ENCODE results near the gene RIMKLB.
A peak's percentile ranks its signal among the peaks of the same experiment; 100 is the strongest.
"Not testable (repeated sequence)": the region's sequence is repeated elsewhere in the genome, so short reads cannot be mapped to it uniquely, and the experiment has no call there.

The RIMKLB gene

DNA sequence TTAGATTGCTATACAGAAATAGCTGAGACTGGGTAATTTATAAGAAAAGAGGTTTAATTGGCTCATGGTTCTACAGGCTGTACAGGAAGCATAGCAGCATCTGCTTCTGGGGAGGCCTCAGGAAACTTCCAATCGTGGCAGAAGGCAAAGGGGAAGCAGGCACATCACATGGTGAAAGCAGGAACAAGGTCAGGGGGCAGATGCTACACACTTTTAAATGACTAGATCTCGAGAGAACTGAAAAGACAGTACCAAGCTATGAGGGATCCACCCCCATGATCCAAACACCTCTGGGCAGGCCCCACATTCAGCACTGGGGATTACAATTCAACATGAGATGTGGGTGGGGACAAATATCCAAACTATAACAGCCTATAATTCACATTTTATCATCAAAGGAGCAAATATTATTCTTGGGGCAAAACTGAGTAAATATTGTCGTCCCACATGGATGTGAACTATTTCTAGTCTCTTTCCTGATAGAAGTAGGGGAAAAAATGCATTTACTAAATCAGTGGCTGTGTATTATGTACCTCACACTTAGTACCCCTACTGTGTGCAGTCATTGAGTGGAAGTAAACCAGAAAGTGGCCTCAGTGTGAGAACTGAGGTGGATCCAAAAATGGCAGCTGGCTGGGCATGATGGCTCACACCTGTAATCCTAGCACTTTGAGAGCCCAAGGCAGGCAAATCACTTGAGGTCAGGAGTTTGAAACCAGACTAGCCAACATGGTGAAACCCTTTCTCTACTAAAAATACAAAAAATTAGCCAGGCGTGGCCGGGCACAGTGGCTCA is 99.2 kb downstream of the RIMKLB start:
- TF ChIP-seq JUND (IDR thresholded peaks at IDR 0.05; ENCODE audit: low read depth): no peak
- no peak for DNase-seq (ENCODE audit: low read depth in 1 of 2, low spot score in 1 of 2)
- in situ Hi-C loops (cut with HindIII; ENCODE audit: low pct_unique_long_range_greater_than_20kb, low sequenced_read_pairs): no loop called here

DNA sequence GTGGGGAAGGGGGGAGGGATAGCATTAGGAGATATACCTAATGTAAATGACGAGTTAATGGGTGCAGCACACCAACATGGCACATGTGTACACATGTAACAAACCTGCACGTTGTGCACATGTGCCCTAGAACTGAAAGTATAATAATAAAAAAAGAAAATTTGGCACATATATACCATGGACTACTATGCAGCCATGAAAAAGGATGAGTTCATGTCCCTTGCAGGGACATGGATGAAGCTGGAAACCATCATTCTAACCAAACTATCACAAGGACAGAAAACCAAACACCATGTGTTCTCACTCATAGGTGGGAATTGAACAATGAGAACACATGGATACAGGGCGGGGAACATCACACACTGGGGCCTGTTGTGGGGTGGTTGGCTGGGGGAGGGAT is 103.4 kb downstream of the RIMKLB start:
- in situ Hi-C loops (cut with HindIII; ENCODE audit: low pct_unique_long_range_greater_than_20kb, low sequenced_read_pairs); DNase-seq (ENCODE audit: low read depth in 1 of 2, low spot score in 1 of 2): not testable (repeated sequence)

DNA sequence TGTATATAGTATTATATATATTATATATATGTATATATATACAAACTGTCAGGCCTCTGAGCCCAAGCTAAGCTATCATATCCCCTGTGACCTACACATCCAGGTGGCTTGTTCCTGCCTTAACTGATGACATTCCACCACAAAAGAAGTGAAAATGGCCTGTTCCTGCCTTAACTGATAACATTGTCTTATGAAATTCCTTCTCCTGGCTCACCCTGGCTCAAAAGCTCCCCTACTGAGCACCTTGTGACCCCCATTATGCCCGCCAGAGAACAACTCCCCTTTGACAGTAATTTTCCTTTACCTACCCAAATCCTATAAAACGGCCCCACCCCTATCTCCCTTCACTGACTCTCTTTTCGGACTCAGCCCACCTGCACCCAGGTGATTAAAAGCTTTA is 107.0 kb downstream of the RIMKLB start:
- DNase-seq (ENCODE audit: low read depth in 1 of 2, low spot score in 1 of 2); in situ Hi-C loops (cut with HindIII; ENCODE audit: low pct_unique_long_range_greater_than_20kb, low sequenced_read_pairs): not testable (repeated sequence)

DNA sequence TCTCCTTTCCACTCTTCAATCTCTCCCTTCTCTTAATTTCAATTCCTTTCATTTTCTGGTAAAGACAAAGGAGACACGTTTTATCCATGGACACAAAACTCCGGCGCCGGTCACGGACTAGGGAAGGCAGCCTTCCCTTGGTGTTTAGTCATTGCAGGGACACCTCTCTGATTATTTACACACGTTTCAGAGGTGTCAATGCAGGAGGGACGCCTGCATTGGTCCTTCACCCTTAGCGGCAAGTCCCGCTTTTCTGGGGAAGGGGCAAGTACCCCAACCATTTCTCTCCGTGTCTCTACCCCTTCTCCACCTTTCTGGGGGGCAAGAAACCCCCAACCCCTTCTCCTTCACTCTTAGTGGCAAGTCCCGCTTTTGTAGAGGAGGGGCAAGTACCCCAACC is 107.7 kb downstream of the RIMKLB start:
- DNase-seq (ENCODE audit: low read depth in 1 of 2, low spot score in 1 of 2); in situ Hi-C loops (cut with HindIII; ENCODE audit: low pct_unique_long_range_greater_than_20kb, low sequenced_read_pairs): not testable (repeated sequence)

DNA sequence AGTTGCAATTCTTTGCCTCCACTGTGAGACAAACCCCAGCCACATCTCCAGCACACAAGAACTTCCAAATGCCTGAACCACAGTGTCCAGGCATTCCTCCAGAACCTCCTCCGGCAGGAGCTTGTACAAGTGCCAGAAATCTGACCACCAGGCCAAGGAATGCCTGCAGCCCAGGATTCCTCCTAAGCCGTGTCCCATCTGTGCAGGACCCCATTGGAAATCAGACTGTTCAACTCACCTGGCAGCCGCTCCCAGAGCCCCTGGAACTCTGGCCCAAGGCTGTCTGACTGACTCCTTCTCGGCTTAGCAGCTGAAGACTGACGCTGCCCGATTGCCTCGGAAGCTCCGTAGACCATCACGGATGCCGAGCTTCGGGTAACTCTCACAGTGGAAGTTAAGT is 109.3 kb downstream of the RIMKLB start:
- in situ Hi-C loops (cut with HindIII; ENCODE audit: low pct_unique_long_range_greater_than_20kb, low sequenced_read_pairs): not testable (repeated sequence)

DNA sequence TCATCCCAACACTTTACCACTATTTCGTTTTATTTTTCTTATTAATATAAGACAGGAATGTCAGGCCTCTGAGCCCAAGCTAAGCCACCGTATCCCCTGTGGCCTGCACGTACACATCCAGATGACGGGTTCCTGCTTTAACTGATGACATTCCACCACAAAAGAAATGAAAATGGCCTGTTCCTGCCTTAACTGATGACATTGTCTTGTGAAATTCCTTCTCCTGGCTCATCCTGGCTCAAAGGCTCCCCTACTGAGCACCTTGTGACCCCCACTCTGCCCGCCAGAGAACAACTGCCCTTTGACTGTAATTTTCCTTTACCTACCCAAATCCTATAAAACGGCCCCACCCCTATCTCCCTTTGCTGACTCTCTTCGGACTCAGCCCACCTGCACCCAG is 112.3 kb downstream of the RIMKLB start:
- in situ Hi-C loops (cut with HindIII; ENCODE audit: low pct_unique_long_range_greater_than_20kb, low sequenced_read_pairs); DNase-seq (ENCODE audit: low read depth in 1 of 2, low spot score in 1 of 2): not testable (repeated sequence)

More for the DNA sequence above, 109.3 kb downstream of the RIMKLB start:
- DNase-seq (ENCODE audit: low read depth in 1 of 2, low spot score in 1 of 2): not testable (repeated sequence)

DNA sequence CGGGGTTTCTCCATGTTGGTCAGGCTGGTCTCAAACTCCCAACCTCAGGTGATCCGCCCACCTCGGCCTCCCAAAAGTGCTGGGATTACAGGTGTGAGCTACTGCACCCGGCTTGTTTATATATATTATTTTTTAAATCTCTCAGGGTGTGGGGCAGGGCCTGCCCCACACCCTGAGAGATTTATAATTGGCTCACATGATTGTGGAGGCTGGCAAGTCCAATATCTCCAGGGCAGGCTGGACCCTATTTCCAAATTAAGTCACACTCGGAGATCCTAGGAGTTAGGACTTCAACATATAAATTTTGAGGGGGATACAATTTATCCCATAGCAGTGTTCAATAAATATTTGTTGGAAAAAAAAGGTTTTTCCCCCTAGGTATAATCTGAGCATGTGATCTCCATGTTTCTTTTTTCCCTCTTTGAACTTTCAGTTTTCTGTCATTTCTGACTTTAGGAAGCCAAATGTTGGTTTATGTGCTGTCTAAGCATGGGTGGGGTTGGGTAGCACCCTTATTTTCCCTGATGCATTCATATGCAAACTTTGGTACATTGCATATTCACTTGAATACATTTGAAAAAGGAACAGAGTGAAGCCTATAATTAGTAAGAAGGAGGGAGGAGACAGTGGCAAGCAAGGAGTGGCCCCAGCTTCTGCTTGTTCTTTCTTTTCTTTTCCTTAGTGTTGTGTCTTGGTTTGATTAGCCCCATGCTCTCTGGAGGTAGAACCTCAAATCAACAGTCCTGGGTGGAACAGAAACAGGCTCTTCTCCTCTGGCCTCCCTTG is 116.0 kb downstream of the RIMKLB start:
- in situ Hi-C loops (cut with HindIII; ENCODE audit: low pct_unique_long_range_greater_than_20kb, low sequenced_read_pairs): no loop called here
- no peak for DNase-seq (ENCODE audit: low read depth in 1 of 2, low spot score in 1 of 2)
- TF ChIP-seq JUND (IDR thresholded peaks at IDR 0.05; ENCODE audit: low read depth): no peak

DNA sequence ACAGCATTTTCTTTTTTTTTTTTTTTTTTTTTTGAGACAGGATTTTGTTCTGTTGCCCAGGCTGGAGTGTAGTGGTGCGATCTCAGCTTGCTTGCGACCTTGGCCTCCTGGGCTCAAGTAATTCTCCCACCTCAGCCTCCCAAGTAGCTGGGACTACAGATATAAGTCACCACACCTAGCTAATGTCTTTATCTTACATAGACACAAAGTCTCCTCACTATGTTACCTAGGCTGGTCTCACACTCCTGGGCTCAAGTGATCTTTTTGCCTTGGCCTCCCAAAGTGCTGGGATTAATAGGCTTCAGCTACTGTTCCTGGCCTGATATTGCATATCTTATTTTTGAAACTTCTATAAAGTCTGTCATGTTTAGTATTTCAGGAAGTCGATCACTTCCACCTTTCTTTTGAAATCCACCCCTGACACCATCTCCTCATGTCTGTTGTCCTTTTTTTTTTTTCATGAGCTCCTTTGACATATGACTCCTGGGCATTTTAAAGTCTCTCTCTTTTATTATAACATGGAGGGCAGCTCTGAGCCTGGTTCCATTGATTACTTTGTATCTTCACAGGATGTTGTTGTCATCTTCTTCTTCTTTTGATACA is 118.8 kb downstream of the RIMKLB start:
- DNase-seq (ENCODE audit: low read depth in 1 of 2, low spot score in 1 of 2): no peak
- no peak for TF ChIP-seq JUND (IDR thresholded peaks at IDR 0.05; ENCODE audit: low read depth)
- in situ Hi-C loops (cut with HindIII; ENCODE audit: low pct_unique_long_range_greater_than_20kb, low sequenced_read_pairs): no loop called here

DNA sequence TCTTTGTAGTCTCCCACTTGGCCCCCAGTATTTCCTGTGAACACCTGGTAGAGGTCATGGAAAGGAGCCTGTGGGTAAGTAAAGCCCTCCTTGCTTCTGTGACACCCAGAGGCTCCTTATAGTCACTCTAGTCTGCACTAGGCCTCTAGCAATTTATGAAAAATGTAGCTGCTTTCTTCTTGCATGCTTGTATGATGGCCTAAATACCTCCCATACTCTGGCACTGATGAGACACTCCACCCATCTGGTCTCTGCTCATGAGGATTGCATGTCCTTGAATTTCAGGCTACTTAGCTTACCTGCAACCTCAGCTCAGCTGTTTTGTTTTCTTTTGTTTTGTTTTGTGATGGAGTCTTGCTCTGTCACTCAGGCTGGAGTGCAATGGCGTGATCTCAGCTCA is 120.1 kb downstream of the RIMKLB start:
- in situ Hi-C loops (cut with HindIII; ENCODE audit: low pct_unique_long_range_greater_than_20kb, low sequenced_read_pairs): no loop called here
- DNase-seq (ENCODE audit: low read depth in 1 of 2, low spot score in 1 of 2): no peak
- TF ChIP-seq JUND (IDR thresholded peaks at IDR 0.05; ENCODE audit: low read depth): no peak

DNA sequence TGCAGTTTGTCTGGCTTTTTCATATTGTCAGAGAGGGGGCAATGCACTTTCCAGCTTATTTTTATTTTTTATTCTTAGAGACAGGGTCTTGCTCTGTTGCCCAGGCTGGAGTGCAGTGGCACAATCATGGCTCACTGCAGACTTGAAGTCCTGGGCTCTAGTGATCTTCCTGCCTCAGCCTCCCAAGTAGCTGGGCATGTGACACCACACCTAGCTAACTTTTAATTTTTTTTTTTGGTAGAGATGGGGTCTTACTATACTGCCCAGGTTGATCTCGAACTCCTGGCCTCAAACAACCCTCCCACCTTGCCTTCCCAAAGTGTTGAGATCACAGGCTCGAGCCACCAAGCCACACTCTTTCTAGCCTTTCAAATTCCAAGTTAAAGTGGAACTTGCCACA is 120.7 kb downstream of the RIMKLB start:
- DNase-seq (ENCODE audit: low read depth in 1 of 2, low spot score in 1 of 2): no peak
- no peak for TF ChIP-seq JUND (IDR thresholded peaks at IDR 0.05; ENCODE audit: low read depth)
- in situ Hi-C loops (cut with HindIII; ENCODE audit: low pct_unique_long_range_greater_than_20kb, low sequenced_read_pairs): no loop called here

DNA sequence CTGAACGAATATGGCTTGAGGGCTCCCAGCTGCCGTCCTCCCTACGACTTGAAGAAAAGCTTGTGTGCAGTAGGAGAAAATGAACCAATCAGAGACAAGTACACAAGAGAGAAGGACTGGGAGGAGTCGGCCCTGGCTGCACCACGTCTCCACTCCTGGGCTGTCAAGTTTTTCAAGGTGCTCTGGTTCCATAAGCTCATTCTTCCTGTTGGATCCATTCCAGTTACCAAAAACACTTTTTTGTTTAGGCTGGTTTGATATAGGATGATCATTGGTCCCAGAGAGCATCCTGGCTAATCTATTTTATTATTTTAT is 121.8 kb downstream of the RIMKLB start:
- DNase-seq (ENCODE audit: low read depth in 1 of 2, low spot score in 1 of 2): peak in 1 of 2 experiments; percentile 76
- in situ Hi-C loops (cut with HindIII; ENCODE audit: low pct_unique_long_range_greater_than_20kb, low sequenced_read_pairs): no loop called here
- no peak for TF ChIP-seq JUND (IDR thresholded peaks at IDR 0.05; ENCODE audit: low read depth)

DNA sequence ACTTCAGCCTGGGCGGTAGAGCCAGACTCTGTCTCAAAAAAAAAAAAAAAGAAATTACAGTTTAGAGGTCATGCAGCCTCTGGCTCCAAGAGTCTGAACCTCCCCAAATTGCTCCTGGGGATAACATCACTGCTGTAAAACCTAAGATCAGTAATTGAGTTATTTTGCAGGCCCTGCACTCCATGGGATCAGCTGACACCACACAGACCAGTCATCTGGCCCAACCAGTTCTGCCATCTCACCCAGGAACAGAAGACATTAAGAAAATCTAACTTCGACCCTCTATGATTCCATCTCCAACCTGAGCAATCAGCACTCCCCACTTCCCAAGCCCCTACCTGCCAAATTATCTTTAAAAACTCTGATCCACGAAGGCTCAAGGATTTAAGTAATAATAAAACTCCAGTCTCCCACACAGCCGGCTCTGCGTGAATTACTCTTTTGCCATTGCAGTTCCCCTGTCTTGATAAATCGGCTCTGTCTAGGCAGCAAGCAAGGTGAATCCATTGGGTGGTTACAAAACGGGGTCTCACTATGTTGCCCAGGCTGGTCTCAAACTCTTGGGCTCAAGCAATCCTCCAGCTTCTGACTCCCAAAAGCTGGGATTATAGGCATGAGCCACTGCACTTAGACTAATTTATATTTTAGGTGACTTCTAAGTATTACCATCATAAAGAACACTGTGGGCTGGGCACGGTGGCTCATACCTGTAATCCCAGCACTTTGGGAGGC is 123.1 kb downstream of the RIMKLB start:
- peak in 1 of 2 experiments; percentile 21 for DNase-seq (ENCODE audit: low read depth in 1 of 2, low spot score in 1 of 2)
- in situ Hi-C loops (cut with HindIII; ENCODE audit: low pct_unique_long_range_greater_than_20kb, low sequenced_read_pairs): not testable (repeated sequence)

DNA sequence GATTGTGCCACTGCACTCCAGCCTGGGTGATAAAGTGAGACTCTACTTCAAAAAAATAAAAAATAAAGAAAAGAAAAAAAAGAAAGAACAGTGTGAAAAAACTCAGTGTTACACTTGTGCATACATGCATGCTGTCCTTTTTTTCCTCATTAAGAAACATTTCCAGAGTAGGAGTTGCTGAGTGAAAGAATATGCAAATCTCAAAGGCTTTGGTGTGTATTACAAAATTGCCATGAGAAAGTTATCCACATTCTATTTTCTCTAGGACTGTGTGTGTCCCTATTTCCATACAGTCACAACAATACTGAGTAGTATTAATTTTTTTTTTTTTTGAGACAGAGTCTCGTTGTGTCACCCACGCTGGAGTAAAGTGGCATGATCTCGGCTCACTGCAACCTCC is 123.8 kb downstream of the RIMKLB start:
- in situ Hi-C loops (cut with HindIII; ENCODE audit: low pct_unique_long_range_greater_than_20kb, low sequenced_read_pairs): no loop called here
- no peak for DNase-seq (ENCODE audit: low read depth in 1 of 2, low spot score in 1 of 2)
- no peak for TF ChIP-seq JUND (IDR thresholded peaks at IDR 0.05; ENCODE audit: low read depth)
